Psoas muscle (tissue), 8 donors: ENCODE measurements around the gene IDI2. TPM values are rescaled to one million over a fixed set of nuclear protein-coding genes. Genes with fewer than 3 reads are reported as not detected.
A peak's percentile ranks its signal among the peaks of the same experiment; 100 is the strongest.

Source experiments
- ATAC-seq, 4 donors: fragments of 200-7000 bp; cut with Tn5 transposase; one replicate each; pipeline ENCODE4 v1.9.1; 2020; ENCODE audit warnings: moderate library complexity in 3 of 4, mild to moderate bottlenecking in 2 of 4
- DNase-seq, 2 donors: peaks; one replicate each; pipeline ENCODE4 v3.0.0-alpha.2; 2020
- H3K27ac ChIP-seq: fragments of 200-600 bp; one replicate; pipeline ENCODE4 v1.8.0; 2022
- H3K27me3 ChIP-seq, 3 donors: fragments of 200-600 bp in 1 of 3; one replicate each; pipeline versions ENCODE4 v1.6.1 to v1.8.0; 2013 to 2022; ENCODE audit warnings: low read length in 2 of 3, mild to moderate bottlenecking in 2 of 3, moderate library complexity in 1 of 3; ENCODE audit not compliant: insufficient read depth in 3 of 3
- H3K36me3 ChIP-seq, 2 donors: fragments of 200-600 bp in 1 of 2; one replicate each; pipeline versions ENCODE4 v1.6.1 to v1.8.0; 2013 to 2022; ENCODE audit warnings: low read depth in 1 of 2, mild to moderate bottlenecking in 1 of 2, moderate library complexity in 1 of 2; ENCODE audit not compliant: insufficient read depth in 1 of 2
- H3K4me1 ChIP-seq: fragments of 200-600 bp; one replicate; pipeline ENCODE4 v1.8.0; 2022
- H3K4me3 ChIP-seq: fragments of 200-600 bp; one replicate; pipeline ENCODE4 v1.8.0; 2022; ENCODE audit warnings: mild to moderate bottlenecking
- H3K9me3 ChIP-seq: fragments of 200-600 bp; one replicate; pipeline ENCODE4 v1.8.0; 2022
- WGBS, 3 donors: extraction: QIAGEN DNeasy Blood & Tissue Kit; methylation state at CpG; one replicate each; pipeline versions ENCODE4 v1.1.6 to v1.1.7; 2013; 5-methylcytosine and 5-hydroxymethylcytosine counted together
- intact Hi-C, 2 donors: fragments of 100-400 bp; cut with DNase I; formaldehyde crosslinking; loops; one replicate each; pipeline versions ENCODE4 v1.11.0 to v1.14.2; 2022
- polyA plus RNA-seq, 3 donors: library from polyadenylated mRNA; stranded (reverse); fragments of 200-250 nt; gene quantifications; one replicate each; pipeline ENCODE4 v1.2.3, GENCODE V29; 2013
- total RNA-seq, 4 donors: library from RNA; stranded (reverse); fragmentation: NEBNext Ultra II Directional in 2 of 4; extraction: Animal tissue kit (Norgen Biotek cat#: 25700) in 2 of 4; gene quantifications; one replicate each; pipeline versions ENCODE4 v1.2.1 to v1.2.4, GENCODE V29; 2021 to 2023
- TF ChIP-seq, protein P1 (sequence below): fragments of 200-600 bp; IDR thresholded peaks from one replicate; pipeline ENCODE4 v1.8.0; 2022; ENCODE audit warnings: antibody characterized with exemption
- donor health status: healthy with polysubstance abuse.
- donor health status: DM: no; HTN: no; CAD: no; lungs with moderate emphysema.
- donor health status: Bipolar disorder and iron deficiency.
- donor health status: healthy.
- donor health status: DM: yes; HTN: yes; CAD: no.
- donor health status: DM: no; HTN: no; CAD: no.
- donor health status: DM: no; HTN: no; CAD: no.
- donor health status: DM: yes; HTN: yes; CAD: no.

Gene IDI2
- total and polyA plus RNA-seq, 7 donors = 16.6 to 182 (median 133) TPM

DNA sequence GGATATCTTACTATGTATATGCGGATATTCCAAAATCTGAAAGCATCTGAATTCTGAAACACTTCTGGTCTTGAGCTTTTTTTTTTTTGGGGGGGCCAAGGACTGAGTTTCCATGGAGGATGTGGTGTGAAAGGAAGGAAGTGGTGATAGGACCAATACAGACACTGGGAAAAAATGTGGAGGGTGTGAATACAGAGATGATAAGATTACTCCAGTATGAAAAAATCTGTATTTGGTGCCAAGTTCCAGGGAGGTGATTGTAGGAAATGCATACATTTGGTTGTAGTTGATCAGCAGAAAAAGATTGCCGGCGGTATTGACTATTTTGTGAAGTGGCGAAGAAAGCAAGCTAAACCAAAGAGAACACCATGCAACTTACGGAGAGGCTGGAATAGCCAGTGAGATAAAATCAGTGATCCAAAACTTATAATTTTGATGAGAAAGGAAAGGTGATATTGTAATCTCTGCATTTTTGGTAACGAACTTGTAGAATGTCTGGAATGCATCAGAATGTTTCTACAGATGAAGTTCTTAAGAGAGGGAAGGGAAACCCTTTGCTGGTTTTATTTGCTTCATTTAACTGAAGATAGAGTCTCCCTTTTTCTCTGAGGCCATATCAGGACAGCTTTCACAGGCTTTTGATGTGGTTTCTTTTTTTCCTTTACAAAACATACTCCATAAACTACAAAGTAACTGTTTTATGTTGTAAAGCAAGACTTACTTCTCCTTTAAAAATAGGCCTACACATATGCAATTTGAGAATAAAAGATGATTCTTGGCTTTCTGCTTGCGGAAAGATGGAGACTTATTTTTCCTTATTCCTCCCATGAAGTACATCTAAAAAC, 36.5 kb upstream of the IDI2 start:
- ATAC-seq = no peak
- intact Hi-C loops = loop anchor here in 1 of 2 donors (5.0 kb wide), 1 partner anchor 40 kb away; no protein-coding TSS in a partner anchor
- no peak for DNase-seq
- TF ChIP-seq, protein P1, sequence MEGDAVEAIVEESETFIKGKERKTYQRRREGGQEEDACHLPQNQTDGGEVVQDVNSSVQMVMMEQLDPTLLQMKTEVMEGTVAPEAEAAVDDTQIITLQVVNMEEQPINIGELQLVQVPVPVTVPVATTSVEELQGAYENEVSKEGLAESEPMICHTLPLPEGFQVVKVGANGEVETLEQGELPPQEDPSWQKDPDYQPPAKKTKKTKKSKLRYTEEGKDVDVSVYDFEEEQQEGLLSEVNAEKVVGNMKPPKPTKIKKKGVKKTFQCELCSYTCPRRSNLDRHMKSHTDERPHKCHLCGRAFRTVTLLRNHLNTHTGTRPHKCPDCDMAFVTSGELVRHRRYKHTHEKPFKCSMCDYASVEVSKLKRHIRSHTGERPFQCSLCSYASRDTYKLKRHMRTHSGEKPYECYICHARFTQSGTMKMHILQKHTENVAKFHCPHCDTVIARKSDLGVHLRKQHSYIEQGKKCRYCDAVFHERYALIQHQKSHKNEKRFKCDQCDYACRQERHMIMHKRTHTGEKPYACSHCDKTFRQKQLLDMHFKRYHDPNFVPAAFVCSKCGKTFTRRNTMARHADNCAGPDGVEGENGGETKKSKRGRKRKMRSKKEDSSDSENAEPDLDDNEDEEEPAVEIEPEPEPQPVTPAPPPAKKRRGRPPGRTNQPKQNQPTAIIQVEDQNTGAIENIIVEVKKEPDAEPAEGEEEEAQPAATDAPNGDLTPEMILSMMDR = no peak
- Histone ChIP-seq H3K36me3 (peaks cover 0 to 12% of the 10 kb centered on the region in 2 donors), H3K4me1 (peaks cover 36% of the 10 kb centered on the region), H3K4me3 (no peak overlapping the region), H3K9me3 (no peaks in the 10 kb centered on the region), H3K27ac (no peak overlapping the region), H3K27me3 (no peaks in the 10 kb centered on the region)
- WGBS, 3 donors = 89 to 91% (median 90%) methylated on average over 7 of the region's 7 CpGs

- Histone ChIP-seq H3K4me1 (peaks cover 41% of the 10 kb centered on the region), H3K36me3 (peaks cover 0 to 12% of the 10 kb centered on the region in 2 donors), H3K4me3 (no peak overlapping the region), H3K27me3 (no peaks in the 10 kb centered on the region), H3K9me3 (no peaks in the 10 kb centered on the region), H3K27ac (no peak overlapping the region)
- intact Hi-C loops = loop anchor here (5.0 to 10.0 kb wide), 3 partner anchors 38 to 125 kb away; partner anchors contain the start of genes GTPBP4 (in 2 of the 2) and LARP4B (in 1 of the 2)
- TF ChIP-seq, protein P1 = no peak
- DNase-seq (no peak), ATAC-seq (no peak)
- WGBS, 3 donors = 92 to 95% (median 94%) methylated on average over 8 of the region's 8 CpGs
Measured at GRCh38 chr10:1059902-1060301, 34.2 kb upstream of the IDI2 start.

GRCh38 chr10:1058017-1058416, 32.4 kb upstream of the IDI2 start:
- DNase-seq = no peak

DNA sequence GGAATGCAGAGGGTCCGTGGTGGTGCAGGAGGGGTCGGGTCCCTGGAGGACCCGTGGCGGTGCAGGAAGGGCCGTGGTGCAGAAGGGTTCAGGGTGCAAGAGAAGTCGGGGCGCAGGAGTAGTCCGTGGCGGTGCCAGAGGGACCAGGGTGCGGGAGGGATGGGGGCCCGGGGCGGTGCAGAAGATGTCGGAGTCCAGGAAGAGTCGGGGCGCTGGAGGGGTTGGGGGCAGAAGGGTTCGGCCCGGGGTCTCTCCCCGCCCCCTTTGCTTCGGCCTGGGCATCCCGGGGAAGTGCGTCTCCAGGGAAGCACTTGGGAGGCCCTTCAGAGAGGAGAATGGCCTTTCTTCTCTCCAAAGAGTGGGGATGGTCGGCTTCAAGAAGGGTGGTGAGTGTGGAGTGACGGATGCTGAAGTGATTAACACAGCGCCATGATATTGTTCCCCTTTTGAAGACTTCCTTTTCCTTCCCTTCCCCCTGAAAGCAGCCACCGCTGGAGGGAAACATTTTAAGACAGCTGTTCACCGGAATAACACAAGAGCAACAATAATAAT, 31.5 kb upstream of the IDI2 start:
- Histone ChIP-seq H3K27me3 (no peaks in the 10 kb centered on the region), H3K4me1 (peaks cover 52% of the 10 kb centered on the region), H3K9me3 (no peaks in the 10 kb centered on the region), H3K27ac (peak overlapping the region; percentile 100), H3K36me3 (peaks cover 3 to 32% of the 10 kb centered on the region in 2 donors), H3K4me3 (peak overlapping the region; percentile 96)
- intact Hi-C loops = loop anchor here (5.0 to 10.0 kb wide), 2 partner anchors 70 to 122 kb away; partner anchors contain the start of genes GTPBP4 (in 2 of the 2) and LARP4B (in 1 of the 2)
- 1 to 4% (median 1%) methylated on average over 23 to 26 of the region's 26 CpGs for WGBS, 3 donors
- ATAC-seq (peak in 2 of 4 donors; percentile 1 to 37), DNase-seq (no peak)
- TF ChIP-seq, protein P1 = no peak

More at GRCh38 chr10:1058017-1058416, 32.4 kb upstream of the IDI2 start:
- Histone ChIP-seq H3K4me1 (peaks cover 55% of the 10 kb centered on the region), H3K36me3 (peaks cover 3 to 23% of the 10 kb centered on the region in 2 donors), H3K4me3 (peak overlapping the region; percentile 96), H3K27me3 (no peaks in the 10 kb centered on the region), H3K9me3 (no peaks in the 10 kb centered on the region), H3K27ac (peak overlapping the region; percentile 100)
- TF ChIP-seq, protein P1 = no peak
- 24 to 40% (median 34%) methylated on average over 7 of the region's 7 CpGs for WGBS, 3 donors
- intact Hi-C loops = loop anchor here (5.0 to 10.0 kb wide), 2 partner anchors 71 to 123 kb away; partner anchors contain the start of genes GTPBP4 (in 2 of the 2) and LARP4B (in 1 of the 2)
- peak in 2 of 4 donors; percentile 26 to 40 for ATAC-seq
